HCT116 (cell line): ENCODE data around the gene AARS2.
"Not testable (repeated sequence)": the region's sequence is repeated elsewhere in the genome, so short reads cannot be mapped to it uniquely, and the experiment has no call there.

Experiments used
- POLR2AphosphoS5 ChIP-seq: IDR thresholded peaks from 2 replicates; pipeline ENCODE4 v1.6.1; 2011; ENCODE audit warnings: mild to moderate bottlenecking, low read depth, low read length, moderate library complexity
- YY1 ChIP-seq: IDR thresholded peaks from 2 replicates; pipeline ENCODE4 v1.6.1; 2011; ENCODE audit warnings: low read length, low read depth, moderate library complexity, mild to moderate bottlenecking; ENCODE audit not compliant: insufficient replicate concordance; ENCODE audit errors: extremely low read depth

DNA sequence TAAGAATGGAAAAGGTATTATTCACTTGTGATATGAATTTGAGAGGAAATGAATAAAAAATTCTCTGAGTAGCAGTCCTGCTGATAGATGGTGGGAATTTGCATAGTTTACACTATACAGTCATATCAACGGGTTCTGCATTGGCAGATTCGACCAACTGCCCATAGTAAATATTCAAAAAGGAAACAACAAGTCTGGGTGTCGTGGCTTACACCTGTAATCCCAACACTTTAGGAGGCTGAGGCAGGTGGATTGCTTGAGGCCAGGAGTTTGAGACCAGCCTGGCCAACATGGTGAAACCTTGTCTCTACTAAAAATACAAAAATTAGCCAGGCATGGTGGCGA, 37.5 kb upstream of the AARS2 start:
- TF ChIP-seq POLR2AphosphoS5, YY1: not testable (repeated sequence)
